MM.1S (cell line): ENCODE data around the gene KL.
A peak's percentile ranks its signal among the peaks of the same experiment; 100 is the strongest.

Source experiments
- DNase-seq: peaks from one replicate; pipeline ENCODE4 v3.0.0-alpha.2; 2015
- H2AFZ ChIP-seq: fragments of 300-600 bp; sonication (generic); 2 replicates; pipeline ENCODE4 v1.6.0; 2016; ENCODE audit warnings: antibody characterized with exemption, low read length
- H3F3A ChIP-seq: fragments of 300-600 bp; sonication (generic); 2 replicates; pipeline ENCODE4 v1.6.1; 2016; ENCODE audit warnings: mild to moderate bottlenecking, antibody characterized with exemption, low read length, moderate library complexity, mixed read lengths; ENCODE audit not compliant: insufficient read depth
- H3K27ac ChIP-seq: fragments of 300-600 bp; sonication (generic); 2 replicates; pipeline ENCODE4 v1.5.1; 2016; ENCODE audit warnings: mild to moderate bottlenecking, low read length
- H3K27me3 ChIP-seq: fragments of 300-600 bp; sonication (generic); replicated peaks from 2 replicates; pipeline ENCODE4 v1.6.0; 2016; ENCODE audit warnings: low read length; ENCODE audit not compliant: insufficient read depth
- H3K36me3 ChIP-seq: fragments of 300-600 bp; sonication (generic); replicated peaks from 2 replicates; pipeline ENCODE4 v1.6.1; 2016; ENCODE audit warnings: mild to moderate bottlenecking, low read length, mixed read lengths; ENCODE audit not compliant: insufficient read depth
- H3K4me1 ChIP-seq: fragments of 300-600 bp; sonication (generic); 2 replicates; pipeline ENCODE4 v1.6.1; 2016; ENCODE audit warnings: low read length, mixed read lengths
- H3K4me2 ChIP-seq: fragments of 300-600 bp; sonication (generic); 2 replicates; pipeline ENCODE4 v1.6.0; 2016; ENCODE audit warnings: low read depth, low read length
- H3K4me3 ChIP-seq: fragments of 300-600 bp; sonication (generic); 2 replicates; pipeline ENCODE4 v1.5.1; 2016; ENCODE audit warnings: low read length, mixed read lengths
- H3K79me2 ChIP-seq: fragments of 300-600 bp; sonication (generic); 2 replicates; pipeline ENCODE4 v1.6.1; 2016; ENCODE audit warnings: mixed run types, low read length, mixed read lengths
- H3K9ac ChIP-seq: fragments of 300-600 bp; sonication (generic); 2 replicates; pipeline ENCODE4 v1.6.1; 2016; ENCODE audit warnings: low read length, mixed read lengths
- H3K9me2 ChIP-seq: fragments of 300-600 bp; sonication (generic); replicated peaks from 2 replicates; pipeline ENCODE4 v1.6.1; 2016; ENCODE audit warnings: mild to moderate bottlenecking, low read length, mixed read lengths; ENCODE audit not compliant: insufficient read depth
- H3K9me3 ChIP-seq: fragments of 300-600 bp; sonication (generic); replicated peaks from 2 replicates; pipeline ENCODE4 v1.6.1; 2016; ENCODE audit warnings: mild to moderate bottlenecking, low read length, mixed read lengths; ENCODE audit not compliant: insufficient read depth
- H4K20me1 ChIP-seq: fragments of 300-600 bp; sonication (generic); 2 replicates; pipeline ENCODE4 v1.6.1; 2016; ENCODE audit warnings: mild to moderate bottlenecking, low read length, moderate library complexity, mixed read lengths; ENCODE audit not compliant: insufficient read depth
- CTCF ChIP-seq: fragments of 300-600 bp; sonication (generic); IDR thresholded peaks from 2 replicates; pipeline ENCODE4 v1.5.1; 2016; ENCODE audit warnings: antibody characterized with exemption, low read length, mixed read lengths
- EZH2 ChIP-seq: fragments of 300-600 bp; sonication (generic); optimal IDR thresholded peaks from 2 replicates; pipeline ENCODE3; 2017; ENCODE audit warnings: low read depth, mild to moderate bottlenecking, antibody characterized with exemption, low read length, mixed read lengths
- EZH2phosphoT487 ChIP-seq: fragments of 300-600 bp; sonication (generic); IDR thresholded peaks from 2 replicates; pipeline ENCODE4 v1.6.1; 2018; ENCODE audit warnings: antibody characterized with exemption, low read length

The KL gene

GRCh38 chr13:33015241-33015668, 968 bp upstream of the KL start:
- no peak overlapping the region for H3K9ac ChIP-seq
- no peak overlapping the region for H2AFZ ChIP-seq
- no peaks in the 10 kb centered on the region for H3K79me2 ChIP-seq
- no peak overlapping the region for H3K4me2 ChIP-seq
- H4K20me1 ChIP-seq, result no peaks in the 10 kb centered on the region
- H3F3A ChIP-seq, result no peaks in the 10 kb centered on the region
- TF ChIP-seq EZH2 (no peak), EZH2phosphoT487 (no peak), CTCF (no peak)
- H3K9me2 ChIP-seq, result no peaks in the 10 kb centered on the region
- H3K27me3 ChIP-seq, result no peaks in the 10 kb centered on the region
- no peaks in the 10 kb centered on the region for H3K9me3 ChIP-seq
- H3K4me1 ChIP-seq, result no peaks in the 10 kb centered on the region
- no peaks in the 10 kb centered on the region for H3K36me3 ChIP-seq
- H3K4me3 ChIP-seq, result no peak overlapping the region
- no peak for DNase-seq
- H3K27ac ChIP-seq, result no peak overlapping the region

- Histone ChIP-seq H3F3A (no peaks in the 10 kb centered on the region), H3K27ac (no peak overlapping the region), H3K79me2 (no peaks in the 10 kb centered on the region), H3K9me3 (no peaks in the 10 kb centered on the region), H3K27me3 (no peaks in the 10 kb centered on the region), H3K36me3 (no peaks in the 10 kb centered on the region), H3K4me2 (no peak overlapping the region), H3K9me2 (no peaks in the 10 kb centered on the region), H3K4me1 (no peaks in the 10 kb centered on the region), H3K4me3 (no peak overlapping the region), H4K20me1 (no peaks in the 10 kb centered on the region), H2AFZ (no peak overlapping the region), H3K9ac (no peak overlapping the region)
- DNase-seq, result no peak
- TF ChIP-seq EZH2phosphoT487 (no peak), EZH2 (no peak), CTCF (no peak)
These were observed 366 bp upstream of the KL start for GRCh38 chr13:33015791-33016323.

GRCh38 chr13:33017323-33017929, 1.2 kb downstream of the KL start:
- peak; percentile 33 for DNase-seq

More at GRCh38 chr13:33017323-33017929, 1.2 kb downstream of the KL start:
- no peaks in the 10 kb centered on the region for H3K9me3 ChIP-seq
- no peaks in the 10 kb centered on the region for H3K79me2 ChIP-seq
- no peak overlapping the region for H3K4me3 ChIP-seq
- H3K36me3 ChIP-seq, result no peaks in the 10 kb centered on the region
- H3K27me3 ChIP-seq, result no peaks in the 10 kb centered on the region
- TF ChIP-seq EZH2phosphoT487, result no peak
- no peak for TF ChIP-seq EZH2
- peak; percentile 31 for TF ChIP-seq CTCF
- H3K27ac ChIP-seq, result no peak overlapping the region
- H3K4me2 ChIP-seq, result peak overlapping the region; percentile 47; the same call in 1 of the 2 replicates
- no peaks in the 10 kb centered on the region for H3F3A ChIP-seq
- H3K9me2 ChIP-seq, result no peaks in the 10 kb centered on the region
- H3K9ac ChIP-seq, result no peak overlapping the region
- H2AFZ ChIP-seq, result no peak overlapping the region
- H3K4me1 ChIP-seq, result no peaks in the 10 kb centered on the region
- H4K20me1 ChIP-seq, result no peaks in the 10 kb centered on the region
